ENCODE measurements around the gene RNF7. TPM values are rescaled to one million over a fixed set of nuclear protein-coding genes. Genes with fewer than 3 reads are reported as not detected.
"Not testable (repeated sequence)": the region's sequence is repeated elsewhere in the genome, so short reads cannot be mapped to it uniquely, and the experiment has no call there.

RNF7 gene
- total RNA-seq, 1 experiment from 2014 or later = 126 TPM

DNA sequence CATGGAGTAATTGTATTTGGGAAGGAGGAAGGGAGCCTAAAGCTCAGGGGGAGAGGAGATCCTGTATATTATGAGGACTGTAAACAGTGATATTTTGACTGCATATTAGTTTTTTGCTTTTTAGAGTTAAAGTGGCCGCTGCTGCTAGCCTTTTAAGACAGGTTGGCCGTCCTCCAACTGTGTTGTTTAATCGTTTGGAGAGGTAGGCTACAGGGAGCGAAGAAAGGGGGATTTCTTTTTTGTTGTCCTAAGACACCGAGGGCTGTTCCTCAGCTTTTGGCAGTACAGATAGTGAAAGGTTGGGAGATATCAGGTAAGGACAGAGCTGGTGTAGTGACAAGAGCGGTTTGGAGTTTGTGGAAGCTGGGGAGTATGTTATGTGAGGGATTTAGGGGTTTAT is 38.2 kb upstream of the RNF7 start:
- Histone ChIP-seq H3K9ac (ENCODE audit: extremely low read depth, insufficient read length, low read length) (no peak overlapping the region), H3T11ph (ENCODE audit: low read length) (no peak overlapping the region), H3K79me2 (ENCODE audit: insufficient read depth, low read length) (no peaks in the 10 kb centered on the region), H2BK15ac (ENCODE audit: low read depth, low read length) (no peak overlapping the region), H3K4ac (ENCODE audit: low read depth, low read length) (no peak overlapping the region), H3K14ac (ENCODE audit: insufficient read depth, low read length) (no peak overlapping the region), H2AK5ac (ENCODE audit: insufficient read length, low read length) (no peak overlapping the region), H4K20me1 (ENCODE audit: control insufficient read depth, insufficient read depth, insufficient read length) (no peaks in the 10 kb centered on the region), H3K79me1 (ENCODE audit: insufficient read depth, low read depth, low read length, poor library complexity, severe bottlenecking) (no peaks in the 10 kb centered on the region), H3K4me2 (ENCODE audit: insufficient read depth, insufficient read length, low read length) (no peak overlapping the region), H3K56ac (ENCODE audit: insufficient read length, low read depth, low read length) (no peak overlapping the region), H3K23ac (ENCODE audit: insufficient read length, low read depth, low read length) (no peak overlapping the region), H2AFZ (ENCODE audit: low read length) (no peak overlapping the region), H2BK120ac (ENCODE audit: low read depth, low read length, poor library complexity, severe bottlenecking) (no peak overlapping the region), H3K27me3 (ENCODE audit: insufficient read depth, low read length) (no peaks in the 10 kb centered on the region), H3K23me2 (ENCODE audit: insufficient read length, low read depth, low read length, poor library complexity, severe bottlenecking) (no peaks in the 10 kb centered on the region), H3K4me1 (ENCODE audit: insufficient read depth, low read length) (no peaks in the 10 kb centered on the region; the same call in 1 of the 2 replicates), H2BK5ac (ENCODE audit: insufficient read length, low read length) (no peak overlapping the region), H4K91ac (ENCODE audit: insufficient read length, low read depth, low read length) (no peak overlapping the region), H3K9me3 (ENCODE audit: control insufficient read depth, low read depth, low read length) (no peaks in the 10 kb centered on the region), H3K18ac (ENCODE audit: insufficient read length, low read depth, low read length) (no peak overlapping the region), H3K27ac (ENCODE audit: insufficient read length, low read depth, low read length) (no peak overlapping the region), H4K8ac (replicated peaks; ENCODE audit: insufficient read length, low read depth, low read length) (no peak overlapping the region), H2BK20ac (ENCODE audit: low read depth, low read length, poor library complexity, severe bottlenecking) (no peak overlapping the region), H4K5ac (ENCODE audit: insufficient read length, low read depth, low read length) (no peak overlapping the region), H2BK12ac (ENCODE audit: insufficient read length, low read depth, low read length) (no peak overlapping the region)
- no peaks in the 10 kb centered on the region for H3K36me3 Mint-ChIP-seq (ENCODE audit: insufficient read depth in 1 of 3, low read depth in 3 of 3)
- H3K27me3 Mint-ChIP-seq (ENCODE audit: low read depth) = no peaks in the 10 kb centered on the region
- H3K27ac Mint-ChIP-seq = no peak overlapping the region
- peaks cover 2 to 6% of the 10 kb centered on the region in 2 experiments; a peak in 1 of 4 replicates for H3K4me1 Mint-ChIP-seq
- no peak for TF ChIP-seq CTCF (conservative IDR thresholded peaks at IDR 0.05)
- DNase-seq = no peak
- H3K9me3 Mint-ChIP-seq = no peaks in the 10 kb centered on the region; a peak in 1 of 5 replicates
- WGBS (ENCODE audit: extremely low coverage, insufficient read length, low lambda C conversion rate) = no CpG with 5 or more reads among the region's 6 CpGs
- no peak overlapping the region for H3K4me3 Mint-ChIP-seq

DNA sequence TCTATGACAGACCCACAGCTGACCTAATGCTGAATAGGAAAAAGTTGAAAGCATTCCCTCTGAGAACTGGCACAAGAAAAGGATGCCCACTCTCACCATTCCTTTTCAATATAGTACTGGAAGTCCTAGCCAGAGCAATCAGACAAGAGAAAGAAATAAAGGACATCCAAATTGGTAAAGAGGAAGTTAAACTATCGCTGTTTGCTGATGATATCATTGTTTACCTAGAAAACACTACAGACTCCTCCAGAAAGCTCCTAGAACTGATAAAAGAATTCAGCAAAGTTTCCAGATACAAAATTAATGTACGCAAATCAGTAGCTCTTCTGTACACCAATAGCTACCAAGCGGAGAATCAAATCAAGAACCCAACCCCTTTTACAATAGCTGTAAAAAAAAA is 34.7 kb upstream of the RNF7 start:
- H4K5ac ChIP-seq (ENCODE audit: insufficient read length, low read depth, low read length); H3K4me1 ChIP-seq (ENCODE audit: insufficient read depth, low read length); H3K56ac ChIP-seq (ENCODE audit: insufficient read length, low read depth, low read length); H3K23ac ChIP-seq (ENCODE audit: insufficient read length, low read depth, low read length); H2AK5ac ChIP-seq (ENCODE audit: insufficient read length, low read length); H3K27ac Mint-ChIP-seq; H3K4me1 Mint-ChIP-seq; H3K79me2 ChIP-seq (ENCODE audit: insufficient read depth, low read length); H2BK12ac ChIP-seq (ENCODE audit: insufficient read length, low read depth, low read length); H3K4ac ChIP-seq (ENCODE audit: low read depth, low read length); H2BK20ac ChIP-seq (ENCODE audit: low read depth, low read length, poor library complexity, severe bottlenecking); H2BK5ac ChIP-seq (ENCODE audit: insufficient read length, low read length); H3K9ac ChIP-seq (ENCODE audit: extremely low read depth, insufficient read length, low read length); H3T11ph ChIP-seq (ENCODE audit: low read length); H3K18ac ChIP-seq (ENCODE audit: insufficient read length, low read depth, low read length); H2BK120ac ChIP-seq (ENCODE audit: low read depth, low read length, poor library complexity, severe bottlenecking); H3K4me2 ChIP-seq (ENCODE audit: insufficient read depth, insufficient read length, low read length); DNase-seq; H3K9me3 Mint-ChIP-seq; H4K91ac ChIP-seq (ENCODE audit: insufficient read length, low read depth, low read length); H4K8ac ChIP-seq (replicated peaks; ENCODE audit: insufficient read length, low read depth, low read length); H3K27me3 ChIP-seq (ENCODE audit: insufficient read depth, low read length); H2AFZ ChIP-seq (ENCODE audit: low read length); H3K4me3 Mint-ChIP-seq; H2BK15ac ChIP-seq (ENCODE audit: low read depth, low read length); H4K20me1 ChIP-seq (ENCODE audit: control insufficient read depth, insufficient read depth, insufficient read length); H3K23me2 ChIP-seq (ENCODE audit: insufficient read length, low read depth, low read length, poor library complexity, severe bottlenecking); H3K36me3 Mint-ChIP-seq (ENCODE audit: insufficient read depth in 1 of 3, low read depth in 3 of 3); H3K27me3 Mint-ChIP-seq (ENCODE audit: low read depth); H3K14ac ChIP-seq (ENCODE audit: insufficient read depth, low read length); H3K79me1 ChIP-seq (ENCODE audit: insufficient read depth, low read depth, low read length, poor library complexity, severe bottlenecking); H3K27ac ChIP-seq (ENCODE audit: insufficient read length, low read depth, low read length); H3K9me3 ChIP-seq (ENCODE audit: control insufficient read depth, low read depth, low read length): not testable (repeated sequence)
- no CpG with 5 or more reads among the region's 3 CpGs for WGBS (ENCODE audit: extremely low coverage, insufficient read length, low lambda C conversion rate)
